ENCODE measurements around the gene ABCC1.
A peak's percentile ranks its signal among the peaks of the same experiment; 100 is the strongest.

DNA sequence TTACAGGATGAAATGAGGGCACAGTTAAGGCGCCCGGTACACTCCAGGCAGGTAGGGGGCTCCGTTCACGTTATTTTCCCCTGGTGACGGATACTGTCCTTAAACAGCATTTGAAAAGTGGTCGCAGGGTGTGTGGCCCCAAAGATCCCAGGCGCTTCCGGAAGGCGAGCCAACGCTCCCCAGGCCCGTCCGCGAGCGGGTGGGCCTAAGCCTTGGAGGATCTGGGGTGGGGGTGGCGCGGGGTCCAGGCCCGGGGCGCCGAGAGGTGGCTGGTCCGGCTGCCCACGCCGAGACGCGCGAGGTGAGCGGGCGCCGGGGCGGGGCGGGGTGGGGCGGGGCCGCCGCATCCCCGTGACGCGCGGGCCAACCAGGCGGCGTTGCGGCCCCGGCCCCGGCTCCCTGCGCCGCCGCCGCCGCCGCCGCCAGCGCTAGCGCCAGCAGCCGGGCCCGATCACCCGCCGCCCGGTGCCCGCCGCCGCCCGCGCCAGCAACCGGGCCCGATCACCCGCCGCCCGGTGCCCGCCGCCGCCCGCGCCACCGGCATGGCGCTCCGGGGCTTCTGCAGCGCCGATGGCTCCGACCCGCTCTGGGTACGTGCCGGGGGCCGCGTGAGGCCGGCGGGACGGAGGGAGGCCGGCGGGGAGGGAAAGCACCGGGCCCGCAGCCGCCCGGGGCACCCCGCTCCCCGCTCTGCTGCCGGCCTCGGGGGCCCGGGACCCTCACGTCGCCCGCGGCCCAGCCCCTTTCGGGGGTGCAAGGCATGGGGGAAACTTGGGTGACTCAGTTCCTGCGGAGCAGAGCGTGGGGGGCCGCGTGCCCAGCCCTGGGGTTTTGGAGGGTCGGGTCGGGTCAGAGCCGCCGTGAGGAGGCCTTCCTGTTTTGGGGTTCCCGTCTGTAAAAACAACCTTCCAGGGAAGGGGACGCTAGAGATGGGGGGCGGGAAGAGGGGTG, at the start of gene ABCC1:
- no peak for TF ChIP-seq POLR2A (IDR thresholded peaks at IDR 0.05)
- TF ChIP-seq, protein P1, sequence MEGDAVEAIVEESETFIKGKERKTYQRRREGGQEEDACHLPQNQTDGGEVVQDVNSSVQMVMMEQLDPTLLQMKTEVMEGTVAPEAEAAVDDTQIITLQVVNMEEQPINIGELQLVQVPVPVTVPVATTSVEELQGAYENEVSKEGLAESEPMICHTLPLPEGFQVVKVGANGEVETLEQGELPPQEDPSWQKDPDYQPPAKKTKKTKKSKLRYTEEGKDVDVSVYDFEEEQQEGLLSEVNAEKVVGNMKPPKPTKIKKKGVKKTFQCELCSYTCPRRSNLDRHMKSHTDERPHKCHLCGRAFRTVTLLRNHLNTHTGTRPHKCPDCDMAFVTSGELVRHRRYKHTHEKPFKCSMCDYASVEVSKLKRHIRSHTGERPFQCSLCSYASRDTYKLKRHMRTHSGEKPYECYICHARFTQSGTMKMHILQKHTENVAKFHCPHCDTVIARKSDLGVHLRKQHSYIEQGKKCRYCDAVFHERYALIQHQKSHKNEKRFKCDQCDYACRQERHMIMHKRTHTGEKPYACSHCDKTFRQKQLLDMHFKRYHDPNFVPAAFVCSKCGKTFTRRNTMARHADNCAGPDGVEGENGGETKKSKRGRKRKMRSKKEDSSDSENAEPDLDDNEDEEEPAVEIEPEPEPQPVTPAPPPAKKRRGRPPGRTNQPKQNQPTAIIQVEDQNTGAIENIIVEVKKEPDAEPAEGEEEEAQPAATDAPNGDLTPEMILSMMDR (IDR thresholded peaks at IDR 0.05), result peak in 2 of 4 experiments; percentile 4 to 20
